GM23338 (cell line): ENCODE data around the gene EML4.

Experiments
- CREB1 ChIP-seq: fragments of 250-450 bp; sonication (Bioruptor Pico); IDR thresholded peaks from 2 replicates; pipeline ENCODE4 v1.5.0; 2020; ENCODE audit warnings: low read depth, mild to moderate bottlenecking, moderate library complexity
- CTCF ChIP-seq, 2 experiments: fragments of 200-600 bp in 1 of 2; sonication (generic) in 1 of 2; conservative IDR thresholded peaks; 2 replicates each; pipeline versions ENCODE4 v1.5.1 to v1.6.1; 2016 to 2017; ENCODE audit warnings: antibody characterized with exemption in 2 of 2, low read depth in 2 of 2, mild to moderate bottlenecking in 2 of 2, moderate library complexity in 1 of 2
- EZH2 ChIP-seq: fragments of 200-600 bp; sonication (generic); IDR thresholded peaks from one replicate; pipeline ENCODE4 v1.8.0; 2017; ENCODE audit warnings: antibody characterized with exemption, mild to moderate bottlenecking, low read depth; ENCODE audit not compliant: unreplicated experiment
- EZH2phosphoT487 ChIP-seq: fragments of 200-600 bp; sonication (generic); IDR thresholded peaks from one replicate; pipeline ENCODE4 v1.8.1; 2018; ENCODE audit warnings: antibody characterized with exemption; ENCODE audit not compliant: unreplicated experiment
- JUNB ChIP-seq: IDR thresholded peaks from one replicate; pipeline ENCODE4 v1.6.1; 2016; ENCODE audit warnings: antibody characterized with exemption; ENCODE audit not compliant: unreplicated experiment
- POLR2AphosphoS5 ChIP-seq: IDR thresholded peaks from 2 replicates; pipeline ENCODE4 v1.6.1; 2016; ENCODE audit warnings: antibody characterized with exemption, low read depth
- REST ChIP-seq: IDR thresholded peaks from one replicate; pipeline ENCODE4 v1.6.1; 2018; ENCODE audit warnings: antibody characterized with exemption; ENCODE audit not compliant: unreplicated experiment

- TF ChIP-seq CTCF (conservative IDR thresholded peaks at IDR 0.05; ENCODE audit: low read depth in 2 of 2) = no peak
- TF ChIP-seq JUNB = no peak
- TF ChIP-seq POLR2AphosphoS5 = no peak
- TF ChIP-seq EZH2 = no peak
- no peak for TF ChIP-seq CREB1 (CRISPR knock-in tag)
- no peak for TF ChIP-seq EZH2phosphoT487
- TF ChIP-seq REST = no peak
Observed at GRCh38 chr2:42360493-42360889, 191.3 kb downstream of the EML4 start.
